Esophagus squamous epithelium (tissue), 5 donors: ENCODE results near the gene ZHX3. TPM values are rescaled to one million over a fixed set of nuclear protein-coding genes. Genes with fewer than 3 reads are reported as not detected.
A peak's percentile ranks its signal among the peaks of the same experiment; 100 is the strongest.
"Not testable (repeated sequence)": the region's sequence is repeated elsewhere in the genome, so short reads cannot be mapped to it uniquely, and the experiment has no call there.

Experiments used
- DNase-seq: peaks from one replicate; lab custom pipeline; 2025; lab: John Stamatoyannopoulos, UW
- H3K27ac ChIP-seq, 4 donors: fragments of 200-600 bp; sonication (generic); one replicate each; pipeline ENCODE4 v1.5.1; 2016 to 2019; ENCODE audit warnings: mild to moderate bottlenecking in 1 of 4
- H3K27me3 ChIP-seq, 4 donors: fragments of 200-600 bp; sonication (generic); 1 replicate in 3 of 4; 2 replicates in 1 of 4; pipeline versions ENCODE4 v1.5.1 to v1.6.0; 2017 to 2021; ENCODE audit warnings: antibody characterized with exemption in 1 of 4
- H3K36me3 ChIP-seq, 3 donors: fragments of 200-600 bp; sonication (generic); one replicate each; pipeline ENCODE4 v1.5.1; 2016 to 2019
- H3K4me1 ChIP-seq, 3 donors: fragments of 200-600 bp; sonication (generic); one replicate each; pipeline ENCODE4 v1.5.1; 2017 to 2019
- H3K4me3 ChIP-seq, 4 donors: fragments of 200-600 bp; sonication (generic); 1 replicate in 3 of 4; 2 replicates in 1 of 4; pipeline ENCODE4 v1.5.1; 2016 to 2019; ENCODE audit warnings: mild to moderate bottlenecking in 2 of 4, moderate library complexity in 1 of 4
- H3K9me3 ChIP-seq, 3 donors: fragments of 200-600 bp; sonication (generic); one replicate each; pipeline ENCODE4 v1.5.1; 2016 to 2019
- POLR2A ChIP-seq, 4 donors: fragments of 450-650 bp; IDR thresholded peaks; one replicate each; pipeline ENCODE4 v1.6.1; 2017; ENCODE audit warnings: antibody characterized with exemption in 4 of 4, mild to moderate bottlenecking in 4 of 4, moderate library complexity in 3 of 4
- WGBS, 2 donors: methylation state at CpG; one replicate each; pipeline ENCODE4 v1.1.5; 2018; 5-methylcytosine and 5-hydroxymethylcytosine counted together
- intact Hi-C: fragments of 100-400 bp; cut with DNase I; formaldehyde crosslinking; loops from one replicate; pipeline ENCODE4 v1.15.0; 2022
- small RNA-seq, 4 donors: library from RNA; depleted of rRNA; stranded (forward); fragments of <200 nt; gene quantifications; one replicate each; pipeline ENCODE3, GENCODE V24; 2016
- total RNA-seq, 4 donors: library from RNA; depleted of rRNA; stranded (reverse); fragments of >200 nt; gene quantifications; one replicate each; pipeline ENCODE4 v1.1.0, GENCODE V29; 2016
- TF ChIP-seq, protein P1 (sequence below), 6 experiments: fragments of 450-650 bp in 4 of 6; fragments of 200-600 bp in 2 of 6; sonication (generic) in 2 of 6; IDR thresholded peaks; one replicate each; pipeline ENCODE4 v1.5.1; 2016 to 2019; ENCODE audit warnings: antibody characterized with exemption in 6 of 6, mild to moderate bottlenecking in 4 of 6, moderate library complexity in 4 of 6
- donor health status: DM: yes; HTN: yes; CAD: no.

The ZHX3 gene
- total RNA-seq, 4 donors from 2014 or later = 13.6 to 30.3 (median 15.5) TPM

DNA sequence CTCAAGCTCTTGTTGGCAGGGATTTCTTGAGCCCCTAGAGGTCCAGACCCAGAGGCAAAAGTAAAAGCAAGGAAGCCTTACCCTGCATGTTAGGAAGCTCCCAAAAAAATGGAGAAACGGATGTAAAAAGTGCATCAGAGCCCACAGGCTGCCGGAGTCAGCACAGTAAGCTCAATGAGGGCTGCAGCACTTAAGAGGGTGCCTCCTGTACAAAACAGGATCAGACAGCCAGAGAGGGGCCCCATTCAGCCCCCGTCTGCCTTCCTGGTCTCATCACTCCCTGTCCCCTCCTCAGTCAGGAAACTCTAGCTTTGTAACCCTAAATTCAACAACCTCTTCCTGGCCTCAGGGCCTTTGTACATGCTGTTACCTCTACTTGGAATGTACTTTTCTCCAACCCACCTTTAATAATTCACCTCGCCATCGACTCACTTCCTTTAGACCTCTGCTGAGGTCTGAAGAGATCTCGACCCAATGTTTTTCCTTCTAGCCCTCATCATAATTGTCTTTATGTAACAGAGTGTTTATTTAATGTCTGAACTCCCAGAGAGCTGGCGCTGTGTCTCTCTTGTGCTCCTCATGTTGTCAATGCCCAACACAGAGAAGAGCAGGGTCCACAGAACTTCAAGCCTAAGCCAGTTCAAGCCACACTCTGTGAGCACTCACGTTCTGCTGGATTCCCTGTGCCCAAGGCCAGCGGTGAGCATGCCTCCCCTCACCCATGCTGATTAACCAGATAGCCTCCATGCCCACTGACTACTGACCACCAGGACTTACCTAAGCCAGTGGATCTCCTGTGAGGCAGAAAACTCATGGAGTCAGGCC lies 183.0 kb downstream of the ZHX3 start:
- intact Hi-C loops = loop anchor here (10.0 kb wide), 1 partner anchor 200 kb away; no protein-coding TSS in a partner anchor
- peak overlapping the region; percentile 34 to 76 (median 44) for H3K27ac ChIP-seq
- TF ChIP-seq POLR2A (IDR thresholded peaks at IDR 0.05) = no peak
- TF ChIP-seq, protein P1, sequence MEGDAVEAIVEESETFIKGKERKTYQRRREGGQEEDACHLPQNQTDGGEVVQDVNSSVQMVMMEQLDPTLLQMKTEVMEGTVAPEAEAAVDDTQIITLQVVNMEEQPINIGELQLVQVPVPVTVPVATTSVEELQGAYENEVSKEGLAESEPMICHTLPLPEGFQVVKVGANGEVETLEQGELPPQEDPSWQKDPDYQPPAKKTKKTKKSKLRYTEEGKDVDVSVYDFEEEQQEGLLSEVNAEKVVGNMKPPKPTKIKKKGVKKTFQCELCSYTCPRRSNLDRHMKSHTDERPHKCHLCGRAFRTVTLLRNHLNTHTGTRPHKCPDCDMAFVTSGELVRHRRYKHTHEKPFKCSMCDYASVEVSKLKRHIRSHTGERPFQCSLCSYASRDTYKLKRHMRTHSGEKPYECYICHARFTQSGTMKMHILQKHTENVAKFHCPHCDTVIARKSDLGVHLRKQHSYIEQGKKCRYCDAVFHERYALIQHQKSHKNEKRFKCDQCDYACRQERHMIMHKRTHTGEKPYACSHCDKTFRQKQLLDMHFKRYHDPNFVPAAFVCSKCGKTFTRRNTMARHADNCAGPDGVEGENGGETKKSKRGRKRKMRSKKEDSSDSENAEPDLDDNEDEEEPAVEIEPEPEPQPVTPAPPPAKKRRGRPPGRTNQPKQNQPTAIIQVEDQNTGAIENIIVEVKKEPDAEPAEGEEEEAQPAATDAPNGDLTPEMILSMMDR (IDR thresholded peaks at IDR 0.05) = no peak
- no peak for DNase-seq
- H3K9me3 ChIP-seq = no peaks in the 10 kb centered on the region
- H3K36me3 ChIP-seq = no peaks in the 10 kb centered on the region
- H3K4me3 ChIP-seq = no peak overlapping the region
- H3K27me3 ChIP-seq = no peaks in the 10 kb centered on the region
- 50 to 64% methylated on average over 6 to 7 of the region's 9 CpGs for WGBS, 2 donors
- H3K4me1 ChIP-seq = peaks cover 15 to 55% (median 28%) of the 10 kb centered on the region in 3 donors

- Histone ChIP-seq H3K27me3 (no peaks in the 10 kb centered on the region), H3K4me3 (no peak overlapping the region), H3K9me3 (no peaks in the 10 kb centered on the region), H3K36me3 (no peaks in the 10 kb centered on the region), H3K4me1 (peaks cover 14 to 48% (median 22%) of the 10 kb centered on the region in 3 donors), H3K27ac (peak overlapping the region; percentile 34 to 76 (median 44))
- intact Hi-C loops = loop anchor here (10.0 kb wide), 1 partner anchor 201 kb away; no protein-coding TSS in a partner anchor
- DNase-seq = no peak
- WGBS, 2 donors = 47 to 51% methylated on average over 3 to 5 of the region's 7 CpGs
- TF ChIP-seq POLR2A (IDR thresholded peaks at IDR 0.05) = no peak
- TF ChIP-seq, protein P1 (IDR thresholded peaks at IDR 0.05) = peak in 1 of 6 experiments; percentile 13
Measured at GRCh38 chr20:41133709-41134361, 183.7 kb downstream of the ZHX3 start.

DNA sequence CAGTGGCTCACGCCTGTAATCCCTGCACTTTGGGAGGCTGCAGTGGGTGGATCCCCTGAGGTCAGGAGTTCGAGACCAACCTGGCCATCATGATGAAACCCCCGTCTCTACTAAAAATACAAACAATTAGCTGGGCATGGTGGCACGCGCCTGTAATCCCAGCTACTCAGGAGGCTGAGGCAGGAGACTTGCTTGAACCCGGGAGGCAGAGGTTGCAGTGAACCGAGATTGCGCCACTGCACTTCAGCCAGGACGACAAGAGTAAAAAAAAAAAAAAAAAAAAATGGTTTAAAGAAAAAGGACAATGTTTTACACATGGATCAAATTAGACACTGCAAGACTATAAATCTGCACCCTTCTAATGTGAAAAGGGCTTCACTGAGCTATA lies 185.1 kb downstream of the ZHX3 start:
- H3K4me1 ChIP-seq = peaks cover 12 to 36% (median 21%) of the 10 kb centered on the region in 3 donors
- not testable (repeated sequence) for H3K4me3 ChIP-seq, H3K9me3 ChIP-seq, H3K27ac ChIP-seq, H3K27me3 ChIP-seq, DNase-seq, H3K36me3 ChIP-seq
- 69 to 85% methylated on average over 8 to 9 of the region's 9 CpGs for WGBS, 2 donors
- intact Hi-C loops = loop anchor here (10.0 kb wide), 1 partner anchor 202 kb away; no protein-coding TSS in a partner anchor

DNA sequence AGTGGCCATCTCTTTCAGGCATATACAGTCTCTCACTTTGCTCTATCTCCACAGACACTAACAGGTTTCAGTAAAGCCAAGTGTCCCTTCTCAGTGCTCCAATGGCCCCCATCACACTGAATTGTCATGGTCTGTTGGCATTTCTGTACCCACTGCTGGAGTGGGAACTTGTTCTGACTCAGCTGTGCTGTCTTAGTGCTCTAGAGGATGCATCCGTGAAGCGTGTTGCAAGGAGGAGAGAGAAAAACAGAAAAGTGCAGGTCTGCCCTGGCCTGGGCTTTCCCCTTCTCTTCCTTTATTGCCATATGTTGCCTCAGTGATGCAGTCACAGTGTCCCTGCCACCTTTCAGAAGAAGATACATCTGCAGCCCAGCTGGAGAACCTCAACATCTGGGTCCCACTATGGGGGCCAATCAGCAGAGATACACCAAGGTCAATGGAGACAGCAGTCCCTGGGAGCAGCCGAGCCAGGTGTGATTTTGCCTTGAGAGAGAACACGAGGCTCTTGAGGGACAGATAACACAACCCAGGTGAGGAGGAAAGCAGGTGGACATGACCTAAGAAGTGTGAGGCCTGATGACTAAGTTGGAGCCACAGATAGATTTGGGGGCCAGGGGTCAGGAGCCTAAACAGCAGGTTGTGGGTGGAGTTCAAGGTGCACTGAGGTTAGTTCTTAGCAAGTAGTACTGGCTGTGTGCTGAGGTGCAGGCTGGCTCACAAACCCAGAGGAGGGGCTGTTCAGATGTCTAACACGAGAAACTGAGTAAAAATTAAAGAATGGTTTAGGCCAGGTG lies 185.7 kb downstream of the ZHX3 start:
- intact Hi-C loops = loop anchor here (10.0 kb wide), 1 partner anchor 203 kb away; no protein-coding TSS in a partner anchor

More for the DNA sequence above, 185.7 kb downstream of the ZHX3 start:
- Histone ChIP-seq H3K36me3 (peaks cover 0 to 5% (median 0%) of the 10 kb centered on the region in 3 donors), H3K9me3 (no peaks in the 10 kb centered on the region), H3K27ac (no peak overlapping the region), H3K4me1 (peaks cover 12 to 36% (median 21%) of the 10 kb centered on the region in 3 donors), H3K4me3 (no peak overlapping the region), H3K27me3 (no peaks in the 10 kb centered on the region)
- WGBS, 2 donors = 71 to 80% methylated on average over 4 to 5 of the region's 5 CpGs
- DNase-seq = no peak
- TF ChIP-seq POLR2A (IDR thresholded peaks at IDR 0.05) = no peak
- TF ChIP-seq, protein P1 (IDR thresholded peaks at IDR 0.05) = no peak

Small RNAs within 50 kb of the gene (small RNA-seq; reads per million reads assigned to genes)
- gene AL022394.1 = 0 reads per million in 4 donors
- gene MIR6871 = 0 reads per million in 4 donors
- gene RN7SL615P = 0 reads per million in 4 donors

Other genes with a start within 250 kb of the ZHX3 start
- 10 to 100 TPM; 30.4 to 84.7 (median 47.8) TPM for gene PLCG1, start 180.2 kb downstream of the ZHX3 start, total RNA-seq
- gene LPIN3, start 23.1 kb upstream of the ZHX3 start, total RNA-seq = 10 to 100 TPM; 15.4 to 38.6 (median 32.9) TPM
- under 1 TPM in 3 of 4 donors, not detected in 1; 0.13 to 0.76 (median 0.44) TPM for gene EMILIN3, start 49.1 kb upstream of the ZHX3 start, total RNA-seq